ENCODE results near the gene SFSWAP.

The SFSWAP gene

GRCh38 chr12:131766382-131767107, 55.7 kb downstream of the SFSWAP start:
- no peak overlapping the region for H3K27ac ChIP-seq (ENCODE audit: insufficient read depth in 1 of 2, low read depth in 1 of 2, low read length in 2 of 2, poor library complexity in 1 of 2, severe bottlenecking in 2 of 2)
- H3K4me3 ChIP-seq (ENCODE audit: control insufficient read depth in 1 of 7, extremely low read depth in 1 of 7, insufficient read depth in 4 of 7, low read depth in 2 of 7, low read length in 6 of 7), result no peak overlapping the region
- CTCF ChIA-PET, result interaction anchor here (0.8 to 1.1 kb wide), 2 partner anchors 13 to 185 kb away, joined by 3 to 4 read pairs; no protein-coding TSS in a partner anchor
- no peak for DNase-seq
- H3K36me3 ChIP-seq (ENCODE audit: control insufficient read depth in 4 of 4, insufficient read depth in 4 of 4, low read length in 3 of 4), result peaks cover 29 to 73% (median 61%) of the 10 kb centered on the region in 4 experiments
- H3K27me3 ChIP-seq (replicated peaks in 2 of 5; ENCODE audit: control insufficient read depth in 4 of 5, insufficient read depth in 5 of 5, low read length in 4 of 5), result no peaks in the 10 kb centered on the region
- H3K4me1 ChIP-seq (ENCODE audit: control extremely low read depth in 1 of 4, control insufficient read depth in 4 of 4, insufficient read depth in 4 of 4, low read length in 3 of 4), result no peaks in the 10 kb centered on the region
- H3K9me3 ChIP-seq (ENCODE audit: control extremely low read depth in 1 of 5, control insufficient read depth in 4 of 5, insufficient read depth in 2 of 5, low read depth in 1 of 5, low read length in 4 of 5), result no peaks in the 10 kb centered on the region
- POLR2A ChIA-PET, result no interaction called here
- 97% methylated on average over 11 of the region's 17 CpGs for WGBS (ENCODE audit: insufficient coverage)

GRCh38 chr12:131770120-131770519, 59.2 kb downstream of the SFSWAP start:
- Histone ChIP-seq H3K9me3 (ENCODE audit: control extremely low read depth in 1 of 5, control insufficient read depth in 4 of 5, insufficient read depth in 2 of 5, low read depth in 1 of 5, low read length in 4 of 5) (no peaks in the 10 kb centered on the region), H3K4me3 (ENCODE audit: control insufficient read depth in 1 of 7, extremely low read depth in 1 of 7, insufficient read depth in 4 of 7, low read depth in 2 of 7, low read length in 6 of 7) (no peak overlapping the region), H3K36me3 (ENCODE audit: control insufficient read depth in 4 of 4, insufficient read depth in 4 of 4, low read length in 3 of 4) (peaks cover 37 to 73% (median 55%) of the 10 kb centered on the region in 4 experiments), H3K27ac (ENCODE audit: insufficient read depth in 1 of 2, low read depth in 1 of 2, low read length in 2 of 2, poor library complexity in 1 of 2, severe bottlenecking in 2 of 2) (no peak overlapping the region), H3K27me3 (replicated peaks in 2 of 5; ENCODE audit: control insufficient read depth in 4 of 5, insufficient read depth in 5 of 5, low read length in 4 of 5) (no peaks in the 10 kb centered on the region), H3K4me1 (ENCODE audit: control extremely low read depth in 1 of 4, control insufficient read depth in 4 of 4, insufficient read depth in 4 of 4, low read length in 3 of 4) (peaks cover 4 to 22% (median 17%) of the 10 kb centered on the region in 4 experiments)
- WGBS (ENCODE audit: insufficient coverage), result over 99% methylated on average over 12 of the region's 12 CpGs
- CTCF ChIA-PET, result interaction anchor here (0.8 kb wide), 1 partner anchor 60 kb away, joined by 3 read pairs; no protein-coding TSS in a partner anchor
- POLR2A ChIA-PET, result interaction anchor here (0.6 kb wide), 1 partner anchor 10 kb away, joined by 3 read pairs; no protein-coding TSS in a partner anchor
- DNase-seq, result no peak

GRCh38 chr12:131771965-131772364, 61.1 kb downstream of the SFSWAP start:
- ChIA-PET POLR2A (no interaction called here), CTCF (interaction anchor here (1.7 kb wide), 1 partner anchor 12 kb away, joined by 5 read pairs; no protein-coding TSS in a partner anchor)
- WGBS (ENCODE audit: insufficient coverage), result 92% methylated on average over 7 of the region's 10 CpGs
- no peak overlapping the region for H3K4me3 ChIP-seq (ENCODE audit: control insufficient read depth in 1 of 7, extremely low read depth in 1 of 7, insufficient read depth in 4 of 7, low read depth in 2 of 7, low read length in 6 of 7)
- no peaks in the 10 kb centered on the region for H3K9me3 ChIP-seq (ENCODE audit: control extremely low read depth in 1 of 5, control insufficient read depth in 4 of 5, insufficient read depth in 2 of 5, low read depth in 1 of 5, low read length in 4 of 5)
- H3K4me1 ChIP-seq (ENCODE audit: control extremely low read depth in 1 of 4, control insufficient read depth in 4 of 4, insufficient read depth in 4 of 4, low read length in 3 of 4), result peaks cover 4 to 22% (median 17%) of the 10 kb centered on the region in 4 experiments
- DNase-seq, result no peak
- no peaks in the 10 kb centered on the region for H3K27me3 ChIP-seq (replicated peaks in 2 of 5; ENCODE audit: control insufficient read depth in 4 of 5, insufficient read depth in 5 of 5, low read length in 4 of 5)
- peaks cover 32 to 68% (median 52%) of the 10 kb centered on the region in 4 experiments for H3K36me3 ChIP-seq (ENCODE audit: control insufficient read depth in 4 of 4, insufficient read depth in 4 of 4, low read length in 3 of 4)
- H3K27ac ChIP-seq (ENCODE audit: insufficient read depth in 1 of 2, low read depth in 1 of 2, low read length in 2 of 2, poor library complexity in 1 of 2, severe bottlenecking in 2 of 2), result no peak overlapping the region

- Histone ChIP-seq H3K4me3 (ENCODE audit: control insufficient read depth in 1 of 7, extremely low read depth in 1 of 7, insufficient read depth in 4 of 7, low read depth in 2 of 7, low read length in 6 of 7) (peak overlapping the region in 1 of 7 experiments; percentile 31), H3K4me1 (ENCODE audit: control extremely low read depth in 1 of 4, control insufficient read depth in 4 of 4, insufficient read depth in 4 of 4, low read length in 3 of 4) (peaks cover 4 to 22% (median 17%) of the 10 kb centered on the region in 4 experiments), H3K36me3 (ENCODE audit: control insufficient read depth in 4 of 4, insufficient read depth in 4 of 4, low read length in 3 of 4) (peaks cover 34 to 63% (median 47%) of the 10 kb centered on the region in 4 experiments), H3K9me3 (ENCODE audit: control extremely low read depth in 1 of 5, control insufficient read depth in 4 of 5, insufficient read depth in 2 of 5, low read depth in 1 of 5, low read length in 4 of 5) (no peaks in the 10 kb centered on the region), H3K27ac (ENCODE audit: insufficient read depth in 1 of 2, low read depth in 1 of 2, low read length in 2 of 2, poor library complexity in 1 of 2, severe bottlenecking in 2 of 2) (peak overlapping the region in 1 of 2 experiments; percentile 38), H3K27me3 (replicated peaks in 2 of 5; ENCODE audit: control insufficient read depth in 4 of 5, insufficient read depth in 5 of 5, low read length in 4 of 5) (no peaks in the 10 kb centered on the region)
- CTCF ChIA-PET, result interaction anchor here (1.3 to 2.3 kb wide), 6 partner anchors 9 to 239 kb away, joined by 3 to 7 read pairs (median 4); no protein-coding TSS in a partner anchor
- POLR2A ChIA-PET, result interaction anchor here (0.7 kb wide), 1 partner anchor 163 kb away, joined by 4 read pairs; no protein-coding TSS in a partner anchor
- WGBS (ENCODE audit: insufficient coverage), result 60% methylated on average over 14 of the region's 15 CpGs
- DNase-seq, result peak in 2 of 3 donors; percentile 62 to 79
These were observed 62.8 kb downstream of the SFSWAP start for GRCh38 chr12:131773582-131774221.

GRCh38 chr12:131774576-131775391, 63.9 kb downstream of the SFSWAP start:
- H3K27ac ChIP-seq (ENCODE audit: insufficient read depth in 1 of 2, low read depth in 1 of 2, low read length in 2 of 2, poor library complexity in 1 of 2, severe bottlenecking in 2 of 2), result peak overlapping the region in 1 of 2 experiments; percentile 7
- H3K4me1 ChIP-seq (ENCODE audit: control extremely low read depth in 1 of 4, control insufficient read depth in 4 of 4, insufficient read depth in 4 of 4, low read length in 3 of 4), result peaks cover 4 to 22% (median 17%) of the 10 kb centered on the region in 4 experiments
- DNase-seq, result no peak
- no peaks in the 10 kb centered on the region for H3K27me3 ChIP-seq (replicated peaks in 2 of 5; ENCODE audit: control insufficient read depth in 4 of 5, insufficient read depth in 5 of 5, low read length in 4 of 5)
- no peak overlapping the region for H3K4me3 ChIP-seq (ENCODE audit: control insufficient read depth in 1 of 7, extremely low read depth in 1 of 7, insufficient read depth in 4 of 7, low read depth in 2 of 7, low read length in 6 of 7)
- H3K36me3 ChIP-seq (ENCODE audit: control insufficient read depth in 4 of 4, insufficient read depth in 4 of 4, low read length in 3 of 4), result peaks cover 28 to 69% (median 48%) of the 10 kb centered on the region in 4 experiments
- CTCF ChIA-PET, result interaction anchor here (1.1 to 2.3 kb wide), 7 partner anchors 8 to 54 kb away, joined by 4 to 7 read pairs (median 4); no protein-coding TSS in a partner anchor
- no peaks in the 10 kb centered on the region for H3K9me3 ChIP-seq (ENCODE audit: control extremely low read depth in 1 of 5, control insufficient read depth in 4 of 5, insufficient read depth in 2 of 5, low read depth in 1 of 5, low read length in 4 of 5)
- POLR2A ChIA-PET, result no interaction called here
- 90% methylated on average over 14 of the region's 17 CpGs for WGBS (ENCODE audit: insufficient coverage)

GRCh38 chr12:131775392-131776236, 64.7 kb downstream of the SFSWAP start:
- peaks cover 4 to 22% (median 17%) of the 10 kb centered on the region in 4 experiments for H3K4me1 ChIP-seq (ENCODE audit: control extremely low read depth in 1 of 4, control insufficient read depth in 4 of 4, insufficient read depth in 4 of 4, low read length in 3 of 4)
- no peaks in the 10 kb centered on the region for H3K9me3 ChIP-seq (ENCODE audit: control extremely low read depth in 1 of 5, control insufficient read depth in 4 of 5, insufficient read depth in 2 of 5, low read depth in 1 of 5, low read length in 4 of 5)
- ChIA-PET POLR2A (no interaction called here), CTCF (interaction anchor here (0.6 to 2.3 kb wide), 9 partner anchors 7 to 666 kb away, joined by 3 to 7 read pairs (median 4); no protein-coding TSS in a partner anchor)
- H3K27ac ChIP-seq (ENCODE audit: insufficient read depth in 1 of 2, low read depth in 1 of 2, low read length in 2 of 2, poor library complexity in 1 of 2, severe bottlenecking in 2 of 2), result no peak overlapping the region
- no peak for DNase-seq
- H3K36me3 ChIP-seq (ENCODE audit: control insufficient read depth in 4 of 4, insufficient read depth in 4 of 4, low read length in 3 of 4), result peaks cover 24 to 66% (median 45%) of the 10 kb centered on the region in 4 experiments
- H3K27me3 ChIP-seq (replicated peaks in 2 of 5; ENCODE audit: control insufficient read depth in 4 of 5, insufficient read depth in 5 of 5, low read length in 4 of 5), result no peaks in the 10 kb centered on the region
- no peak overlapping the region for H3K4me3 ChIP-seq (ENCODE audit: control insufficient read depth in 1 of 7, extremely low read depth in 1 of 7, insufficient read depth in 4 of 7, low read depth in 2 of 7, low read length in 6 of 7)
- WGBS (ENCODE audit: insufficient coverage), result 89% methylated on average over 7 of the region's 17 CpGs

Data from common myeloid progenitor, CD34-positive (primary cell).